ENCODE results near the gene MACO1.
"Not testable (repeated sequence)": the region's sequence is repeated elsewhere in the genome, so short reads cannot be mapped to it uniquely, and the experiment has no call there.

The MACO1 gene

GRCh38 chr1:25405731-25406305 lies 24.9 kb upstream of the MACO1 start:
- H3K4me3 ChIP-seq (ENCODE audit: low read length); H3K36me3 ChIP-seq (ENCODE audit: insufficient read depth, low read length); H3K9me3 ChIP-seq (replicated peaks; ENCODE audit: low read length); H3K9ac ChIP-seq (ENCODE audit: low read depth, low read length); H3K27me3 ChIP-seq (ENCODE audit: control insufficient read depth, insufficient read depth, low read length); H3K4me2 ChIP-seq (ENCODE audit: low read length); H3K4me1 ChIP-seq (ENCODE audit: control insufficient read depth, insufficient read depth, low read length): not testable (repeated sequence)

- H3K9ac ChIP-seq (ENCODE audit: low read depth, low read length); H3K4me2 ChIP-seq (ENCODE audit: low read length); H3K27me3 ChIP-seq (ENCODE audit: control insufficient read depth, insufficient read depth, low read length); H3K9me3 ChIP-seq (replicated peaks; ENCODE audit: low read length); H3K36me3 ChIP-seq (ENCODE audit: insufficient read depth, low read length); H3K4me1 ChIP-seq (ENCODE audit: control insufficient read depth, insufficient read depth, low read length); H3K4me3 ChIP-seq (ENCODE audit: low read length): not testable (repeated sequence)
These were observed 20.9 kb upstream of the MACO1 start for GRCh38 chr1:25409641-25410427.

- H3K36me3 ChIP-seq (ENCODE audit: insufficient read depth, low read length); H3K4me3 ChIP-seq (ENCODE audit: low read length); H3K27me3 ChIP-seq (ENCODE audit: control insufficient read depth, insufficient read depth, low read length); H3K9me3 ChIP-seq (replicated peaks; ENCODE audit: low read length); H3K4me1 ChIP-seq (ENCODE audit: control insufficient read depth, insufficient read depth, low read length); H3K4me2 ChIP-seq (ENCODE audit: low read length); H3K9ac ChIP-seq (ENCODE audit: low read depth, low read length): not testable (repeated sequence)
These were observed 17.6 kb upstream of the MACO1 start for GRCh38 chr1:25412872-25413623.

- not testable (repeated sequence) for H3K9me3 ChIP-seq (replicated peaks; ENCODE audit: low read length); H3K4me3 ChIP-seq (ENCODE audit: low read length); H3K4me2 ChIP-seq (ENCODE audit: low read length); H3K36me3 ChIP-seq (ENCODE audit: insufficient read depth, low read length); H3K9ac ChIP-seq (ENCODE audit: low read depth, low read length); H3K27me3 ChIP-seq (ENCODE audit: control insufficient read depth, insufficient read depth, low read length); H3K4me1 ChIP-seq (ENCODE audit: control insufficient read depth, insufficient read depth, low read length)
These were observed 16.5 kb upstream of the MACO1 start for GRCh38 chr1:25414157-25414556.

GRCh38 chr1:25414578-25414977 lies 16.1 kb upstream of the MACO1 start:
- not testable (repeated sequence) for H3K4me1 ChIP-seq (ENCODE audit: control insufficient read depth, insufficient read depth, low read length); H3K36me3 ChIP-seq (ENCODE audit: insufficient read depth, low read length); H3K27me3 ChIP-seq (ENCODE audit: control insufficient read depth, insufficient read depth, low read length); H3K4me2 ChIP-seq (ENCODE audit: low read length); H3K9me3 ChIP-seq (replicated peaks; ENCODE audit: low read length); H3K4me3 ChIP-seq (ENCODE audit: low read length); H3K9ac ChIP-seq (ENCODE audit: low read depth, low read length)

- not testable (repeated sequence) for H3K4me2 ChIP-seq (ENCODE audit: low read length); H3K36me3 ChIP-seq (ENCODE audit: insufficient read depth, low read length); H3K9me3 ChIP-seq (replicated peaks; ENCODE audit: low read length); H3K4me3 ChIP-seq (ENCODE audit: low read length); H3K4me1 ChIP-seq (ENCODE audit: control insufficient read depth, insufficient read depth, low read length); H3K27me3 ChIP-seq (ENCODE audit: control insufficient read depth, insufficient read depth, low read length); H3K9ac ChIP-seq (ENCODE audit: low read depth, low read length)
These were observed 13.4 kb upstream of the MACO1 start for GRCh38 chr1:25417280-25417679.

GRCh38 chr1:25419339-25419738 lies 11.4 kb upstream of the MACO1 start:
- not testable (repeated sequence) for H3K36me3 ChIP-seq (ENCODE audit: insufficient read depth, low read length); H3K9ac ChIP-seq (ENCODE audit: low read depth, low read length); H3K27me3 ChIP-seq (ENCODE audit: control insufficient read depth, insufficient read depth, low read length); H3K4me3 ChIP-seq (ENCODE audit: low read length); H3K4me2 ChIP-seq (ENCODE audit: low read length); H3K9me3 ChIP-seq (replicated peaks; ENCODE audit: low read length); H3K4me1 ChIP-seq (ENCODE audit: control insufficient read depth, insufficient read depth, low read length)

GRCh38 chr1:25420715-25421114 lies 10.0 kb upstream of the MACO1 start, which contains the start of gene RHCE:
Gene RHCE, minus strand, starts transcription at chr1:25420825. Its CDS starts 39 bp downstream, at chr1:25420786.
- H3K36me3 ChIP-seq (ENCODE audit: insufficient read depth, low read length); H3K4me3 ChIP-seq (ENCODE audit: low read length); H3K27me3 ChIP-seq (ENCODE audit: control insufficient read depth, insufficient read depth, low read length); H3K4me2 ChIP-seq (ENCODE audit: low read length); H3K4me1 ChIP-seq (ENCODE audit: control insufficient read depth, insufficient read depth, low read length); H3K9ac ChIP-seq (ENCODE audit: low read depth, low read length); H3K9me3 ChIP-seq (replicated peaks; ENCODE audit: low read length): not testable (repeated sequence)

GRCh38 chr1:25423206-25423605 lies 7.5 kb upstream of the MACO1 start:
- not testable (repeated sequence) for H3K4me3 ChIP-seq (ENCODE audit: low read length); H3K27me3 ChIP-seq (ENCODE audit: control insufficient read depth, insufficient read depth, low read length); H3K4me1 ChIP-seq (ENCODE audit: control insufficient read depth, insufficient read depth, low read length); H3K36me3 ChIP-seq (ENCODE audit: insufficient read depth, low read length); H3K9ac ChIP-seq (ENCODE audit: low read depth, low read length); H3K4me2 ChIP-seq (ENCODE audit: low read length); H3K9me3 ChIP-seq (replicated peaks; ENCODE audit: low read length)

- Histone ChIP-seq H3K9me3 (replicated peaks; ENCODE audit: low read length) (no peaks in the 10 kb centered on the region), H3K27me3 (ENCODE audit: control insufficient read depth, insufficient read depth, low read length) (no peaks in the 10 kb centered on the region), H3K36me3 (ENCODE audit: insufficient read depth, low read length) (no peaks in the 10 kb centered on the region), H3K4me2 (ENCODE audit: low read length) (no peak overlapping the region), H3K4me3 (ENCODE audit: low read length) (no peak overlapping the region), H3K4me1 (ENCODE audit: control insufficient read depth, insufficient read depth, low read length) (no peaks in the 10 kb centered on the region), H3K9ac (ENCODE audit: low read depth, low read length) (no peak overlapping the region)
These were observed 5.3 kb upstream of the MACO1 start for GRCh38 chr1:25425098-25426085.

GRCh38 chr1:25427696-25428095 lies 3.0 kb upstream of the MACO1 start:
- H3K4me1 ChIP-seq (ENCODE audit: control insufficient read depth, insufficient read depth, low read length): peaks cover 8% of the 10 kb centered on the region

More at GRCh38 chr1:25427696-25428095, 3.0 kb upstream of the MACO1 start:
- Histone ChIP-seq H3K9me3 (replicated peaks; ENCODE audit: low read length) (no peaks in the 10 kb centered on the region), H3K9ac (ENCODE audit: low read depth, low read length) (no peak overlapping the region), H3K4me3 (ENCODE audit: low read length) (no peak overlapping the region), H3K27me3 (ENCODE audit: control insufficient read depth, insufficient read depth, low read length) (no peaks in the 10 kb centered on the region), H3K36me3 (ENCODE audit: insufficient read depth, low read length) (no peaks in the 10 kb centered on the region), H3K4me2 (ENCODE audit: low read length) (no peak overlapping the region)

Measured in skeletal muscle satellite cell (primary cell).